Frontal cortex (tissue), 4 donors: ENCODE data around the gene KNTC1. TPM values are rescaled to one million over a fixed set of nuclear protein-coding genes. Genes with fewer than 3 reads are reported as not detected.
"Not testable (repeated sequence)": the region's sequence is repeated elsewhere in the genome, so short reads cannot be mapped to it uniquely, and the experiment has no call there.

Experiments
- DNase-seq, 2 donors: peaks; one replicate each; pipeline ENCODE4 v3.0.0; 2012; ENCODE audit warnings: low spot score in 2 of 2
- FAIRE-seq: peaks from 2 replicates; lab custom pipeline; 2012; peaks lifted over from hg19 to GRCh38; lab: Jason Lieb, UNC
- total RNA-seq: library from RNA; depleted of rRNA; stranded (reverse); fragments of >200 nt; gene quantifications from one replicate; pipeline ENCODE4 v1.2.3, GENCODE V29; 2014
- donor health status: control.
- donor health status: control.
- donor health status: control.

Gene KNTC1, protein sequence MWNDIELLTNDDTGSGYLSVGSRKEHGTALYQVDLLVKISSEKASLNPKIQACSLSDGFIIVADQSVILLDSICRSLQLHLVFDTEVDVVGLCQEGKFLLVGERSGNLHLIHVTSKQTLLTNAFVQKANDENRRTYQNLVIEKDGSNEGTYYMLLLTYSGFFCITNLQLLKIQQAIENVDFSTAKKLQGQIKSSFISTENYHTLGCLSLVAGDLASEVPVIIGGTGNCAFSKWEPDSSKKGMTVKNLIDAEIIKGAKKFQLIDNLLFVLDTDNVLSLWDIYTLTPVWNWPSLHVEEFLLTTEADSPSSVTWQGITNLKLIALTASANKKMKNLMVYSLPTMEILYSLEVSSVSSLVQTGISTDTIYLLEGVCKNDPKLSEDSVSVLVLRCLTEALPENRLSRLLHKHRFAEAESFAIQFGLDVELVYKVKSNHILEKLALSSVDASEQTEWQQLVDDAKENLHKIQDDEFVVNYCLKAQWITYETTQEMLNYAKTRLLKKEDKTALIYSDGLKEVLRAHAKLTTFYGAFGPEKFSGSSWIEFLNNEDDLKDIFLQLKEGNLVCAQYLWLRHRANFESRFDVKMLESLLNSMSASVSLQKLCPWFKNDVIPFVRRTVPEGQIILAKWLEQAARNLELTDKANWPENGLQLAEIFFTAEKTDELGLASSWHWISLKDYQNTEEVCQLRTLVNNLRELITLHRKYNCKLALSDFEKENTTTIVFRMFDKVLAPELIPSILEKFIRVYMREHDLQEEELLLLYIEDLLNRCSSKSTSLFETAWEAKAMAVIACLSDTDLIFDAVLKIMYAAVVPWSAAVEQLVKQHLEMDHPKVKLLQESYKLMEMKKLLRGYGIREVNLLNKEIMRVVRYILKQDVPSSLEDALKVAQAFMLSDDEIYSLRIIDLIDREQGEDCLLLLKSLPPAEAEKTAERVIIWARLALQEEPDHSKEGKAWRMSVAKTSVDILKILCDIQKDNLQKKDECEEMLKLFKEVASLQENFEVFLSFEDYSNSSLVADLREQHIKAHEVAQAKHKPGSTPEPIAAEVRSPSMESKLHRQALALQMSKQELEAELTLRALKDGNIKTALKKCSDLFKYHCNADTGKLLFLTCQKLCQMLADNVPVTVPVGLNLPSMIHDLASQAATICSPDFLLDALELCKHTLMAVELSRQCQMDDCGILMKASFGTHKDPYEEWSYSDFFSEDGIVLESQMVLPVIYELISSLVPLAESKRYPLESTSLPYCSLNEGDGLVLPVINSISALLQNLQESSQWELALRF (N-terminal part only)
- 25.3 TPM for total RNA-seq

GRCh38 chr12:122526683-122527477, at the start of gene KNTC1, which contains the start of gene RSRC2:
KNTC1 (plus strand) TSS chr12:122527249; CDS start chr12:122530064, 2,815 bp downstream.
RSRC2 (minus strand) TSS chr12:122526936; CDS start chr12:122526853, 83 bp downstream.
- DNase-seq (peak; percentile 82 to 92), FAIRE-seq (peak; percentile 93)

GRCh38 chr12:122480753-122481152, 46.3 kb upstream of the KNTC1 start:
- no peak for FAIRE-seq

DNA sequence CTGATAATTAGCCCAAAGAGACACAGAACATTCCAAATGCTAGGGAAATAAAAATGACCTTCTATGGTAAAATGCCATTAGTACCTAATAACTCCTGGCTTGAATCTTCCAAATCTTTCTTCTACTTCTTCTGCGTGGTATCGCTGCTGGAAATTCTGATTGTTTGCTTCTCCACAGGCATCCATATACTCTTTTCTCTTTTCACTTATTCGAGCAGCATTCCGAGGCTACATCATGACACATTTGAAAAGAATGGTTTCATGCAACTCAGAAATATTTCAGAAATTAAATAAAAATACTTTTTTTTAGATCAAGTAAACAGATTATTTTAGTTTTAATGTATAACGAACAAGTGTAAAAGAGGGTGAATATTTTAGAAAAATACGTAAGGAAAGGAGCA, 45.2 kb upstream of the KNTC1 start:
- FAIRE-seq (no peak), DNase-seq (no peak)

More at GRCh38 chr12:122480753-122481152, 46.3 kb upstream of the KNTC1 start:
- no peak for DNase-seq

GRCh38 chr12:122483969-122484368, 43.1 kb upstream of the KNTC1 start:
- no peak for DNase-seq
- FAIRE-seq: no peak

GRCh38 chr12:122484385-122484784, 42.7 kb upstream of the KNTC1 start:
- not testable (repeated sequence) for FAIRE-seq, DNase-seq

GRCh38 chr12:122486360-122486759, 40.7 kb upstream of the KNTC1 start:
- not testable (repeated sequence) for DNase-seq, FAIRE-seq

GRCh38 chr12:122486805-122487426, 40.1 kb upstream of the KNTC1 start:
- FAIRE-seq (no peak), DNase-seq (no peak)

GRCh38 chr12:122487807-122488206, 39.2 kb upstream of the KNTC1 start:
- FAIRE-seq, DNase-seq: not testable (repeated sequence)

DNA sequence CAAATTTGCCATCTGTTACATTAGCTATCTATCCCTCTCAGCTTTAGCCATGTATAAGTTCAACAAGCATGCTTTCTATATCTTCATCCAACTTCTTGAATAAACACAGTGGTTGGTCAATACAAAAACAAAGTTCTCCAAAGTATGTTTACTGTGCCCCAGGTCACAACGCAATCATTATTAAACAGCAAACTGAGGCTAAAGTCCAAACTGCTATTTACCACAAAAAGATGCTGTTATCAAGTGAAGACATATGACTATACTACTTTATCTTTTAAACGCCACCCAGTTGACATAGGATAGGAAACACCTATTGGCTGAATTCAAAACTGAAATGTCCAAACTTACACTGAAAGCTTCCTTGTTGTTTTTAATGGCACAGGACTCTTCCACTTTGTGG, 38.0 kb upstream of the KNTC1 start:
- DNase-seq (no peak), FAIRE-seq (no peak)

GRCh38 chr12:122491991-122492390, 35.1 kb upstream of the KNTC1 start:
- DNase-seq: no peak
- FAIRE-seq: no peak

DNA sequence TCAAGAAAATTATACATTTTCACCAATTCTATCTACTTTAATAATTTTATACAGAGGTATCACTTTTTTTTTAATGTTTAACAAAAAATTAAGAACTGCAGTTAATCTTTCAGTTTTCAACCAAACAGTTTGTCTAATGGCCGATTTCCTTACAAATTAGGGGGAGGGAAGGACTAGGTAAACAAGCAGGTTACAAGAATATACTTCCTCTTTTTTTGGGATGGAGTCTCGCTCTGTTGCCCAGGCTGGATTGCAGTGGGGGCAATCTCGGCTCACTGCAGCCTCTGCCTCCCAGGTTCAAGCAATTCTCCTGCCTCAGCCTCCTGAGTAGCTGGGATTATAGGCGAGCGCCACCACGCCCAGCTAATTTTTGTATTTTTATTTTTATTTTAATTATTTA, 33.8 kb upstream of the KNTC1 start:
- FAIRE-seq, DNase-seq: not testable (repeated sequence)

DNA sequence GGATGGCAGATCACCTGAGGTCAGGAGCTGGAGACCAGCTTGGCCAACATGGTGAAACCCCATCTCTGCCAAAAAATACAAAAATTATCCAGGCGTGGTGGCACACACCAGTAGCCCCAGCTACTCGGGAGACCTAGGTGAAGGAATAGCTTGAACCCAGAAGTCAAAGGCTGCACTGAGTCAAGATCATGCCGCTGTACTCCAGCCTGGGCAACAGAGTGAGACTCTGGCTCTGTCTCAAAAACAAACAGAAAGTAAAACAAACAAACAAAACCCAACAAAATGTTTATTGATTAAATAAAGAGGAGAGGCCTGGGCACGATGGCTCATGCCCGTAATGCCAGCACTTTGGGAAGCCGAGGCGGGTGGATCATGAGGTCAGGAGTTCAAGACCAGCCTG, 31.8 kb upstream of the KNTC1 start:
- FAIRE-seq: no peak
- no peak for DNase-seq

DNA sequence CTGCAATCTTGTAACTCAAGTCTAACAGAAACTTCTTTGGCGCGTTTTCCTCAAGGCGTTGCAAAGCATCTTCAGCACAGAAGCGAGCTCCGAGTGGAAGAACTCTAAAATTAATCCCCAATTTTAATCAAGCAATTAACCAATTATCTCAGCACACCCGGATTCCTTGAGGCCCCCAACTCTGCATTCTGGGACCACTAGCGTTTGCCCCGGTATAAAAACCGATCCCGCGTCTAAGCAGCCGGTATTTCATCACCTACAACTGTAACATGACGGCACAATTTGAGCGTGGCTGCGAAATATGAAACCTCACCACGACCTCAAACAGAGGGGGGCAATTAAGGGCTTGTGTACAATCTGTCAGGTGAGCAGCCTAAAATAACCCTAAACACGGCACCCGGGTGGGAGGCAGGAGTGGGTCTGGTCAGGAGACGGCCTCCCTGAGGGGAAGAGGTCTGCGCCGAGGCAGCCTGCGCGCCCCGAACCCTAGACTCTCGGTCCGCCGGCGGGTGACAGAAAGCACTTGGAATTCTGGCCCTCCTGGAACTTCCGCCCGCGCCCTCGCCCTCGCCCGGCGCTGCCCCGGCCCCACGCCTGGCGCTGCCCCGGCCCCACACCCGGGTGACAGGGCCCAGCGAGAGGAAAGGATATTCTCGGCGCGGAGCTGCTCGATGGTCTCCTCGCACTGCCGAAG, 26.9 kb upstream of the KNTC1 start:
- DNase-seq (peak; percentile 10 to 35), FAIRE-seq (no peak)

DNA sequence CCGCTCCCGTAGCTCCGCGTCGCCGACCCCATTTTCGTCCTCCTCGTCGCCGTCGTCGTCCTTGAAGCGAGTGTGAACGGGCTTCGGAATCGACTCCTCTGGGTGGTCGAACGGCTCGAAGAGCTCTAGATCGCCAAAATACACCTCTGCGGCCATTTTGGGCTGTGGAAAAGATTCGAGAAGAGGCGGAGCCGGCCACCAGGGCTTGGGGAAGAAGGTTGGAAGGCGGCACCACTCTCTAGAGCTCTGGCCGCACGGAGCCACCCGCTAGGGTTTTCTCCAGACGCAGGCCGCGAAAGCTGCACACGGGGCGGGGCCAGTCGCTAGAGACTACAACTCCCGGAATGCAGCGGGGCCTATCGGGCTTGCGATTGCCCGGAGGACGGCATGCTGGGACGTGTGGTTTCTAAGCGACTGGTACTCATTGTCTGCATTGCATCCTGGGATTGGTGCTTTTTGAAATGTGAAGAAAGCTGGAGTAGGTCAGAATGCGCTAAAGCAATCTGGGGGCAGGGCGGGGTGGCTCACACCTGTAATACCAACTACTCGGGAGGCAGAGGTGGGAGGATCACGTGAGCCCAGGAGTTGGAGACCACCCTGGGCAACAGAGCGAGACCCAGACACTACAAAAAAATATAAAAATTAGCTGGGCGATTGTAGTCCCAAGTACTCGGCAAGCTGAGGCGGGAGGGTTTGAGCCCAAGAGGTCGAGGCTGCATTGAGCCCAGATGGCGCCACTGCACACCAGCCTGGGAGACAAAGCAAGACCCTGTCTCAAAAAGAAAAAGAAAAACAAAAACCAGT, 26.2 kb upstream of the KNTC1 start, which contains the start of gene ZCCHC8:
Gene ZCCHC8, minus strand, starts transcription at position 248 of the 804 bp plus-strand sequence. Its CDS starts 92 bp downstream, at position 156.
- FAIRE-seq: no peak
- peak; percentile 89 to 93 for DNase-seq

DNA sequence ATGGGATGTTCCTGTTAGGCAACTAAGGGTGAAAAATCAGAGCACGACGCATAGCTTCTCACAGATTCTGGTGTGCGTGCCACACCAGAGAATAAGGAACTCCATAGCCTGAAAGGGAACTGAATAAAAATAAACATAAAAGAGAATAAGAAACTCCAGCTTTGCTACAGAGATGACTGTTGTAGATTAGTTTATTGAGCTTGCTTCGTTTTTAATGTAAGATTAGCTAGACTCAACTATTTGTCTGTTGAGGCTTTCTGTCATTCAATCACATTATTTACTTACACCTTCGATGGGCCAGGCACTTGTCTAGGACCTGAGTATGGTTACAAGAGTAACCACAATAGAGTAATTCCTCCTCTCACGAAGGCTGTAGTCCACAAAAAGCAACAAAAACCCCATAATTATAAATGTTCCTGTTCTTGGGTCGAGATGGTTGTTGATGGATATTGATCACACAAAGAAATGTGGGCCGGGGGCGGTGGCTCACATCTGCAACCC, 25.5 kb upstream of the KNTC1 start:
- FAIRE-seq (no peak), DNase-seq (no peak)

- no peak for DNase-seq
- no peak for FAIRE-seq
These were observed 23.8 kb upstream of the KNTC1 start for GRCh38 chr12:122503147-122503751.
